Activated CD4-positive, alpha-beta T cell treated with anti-CD3 and anti-CD28 coated beads, Interleukin-2, Interleukin-4, amounts not matched to agents 100 ng/mL and 50 ng/mL, durations not matched to agents 16 hours and 8 hours (primary cell): ENCODE measurements around the gene DCC.
"Not testable (repeated sequence)": the region's sequence is repeated elsewhere in the genome, so short reads cannot be mapped to it uniquely, and the experiment has no call there.

ENCODE experiments used
- DNase-seq: peaks from one replicate; pipeline ENCODE4 v3.0.0-alpha.2; 2020; ENCODE audit warnings: low spot score

The DCC gene

GRCh38 chr18:52352920-52353319 is 12.9 kb downstream of the DCC start:
- DNase-seq: no peak

GRCh38 chr18:52353589-52353988 is 13.6 kb downstream of the DCC start:
- DNase-seq: no peak

GRCh38 chr18:52363861-52364260 is 23.9 kb downstream of the DCC start:
- no peak for DNase-seq

GRCh38 chr18:52366851-52367250 is 26.9 kb downstream of the DCC start:
- not testable (repeated sequence) for DNase-seq

GRCh38 chr18:52367953-52368742 is 28.2 kb downstream of the DCC start:
- DNase-seq: no peak

GRCh38 chr18:52370841-52371240 is 30.8 kb downstream of the DCC start:
- no peak for DNase-seq

- no peak for DNase-seq
Measured at GRCh38 chr18:52376104-52376503, 36.1 kb downstream of the DCC start.

GRCh38 chr18:52377094-52377493 is 37.1 kb downstream of the DCC start:
- no peak for DNase-seq

GRCh38 chr18:52386306-52386705 is 46.3 kb downstream of the DCC start:
- DNase-seq: no peak

GRCh38 chr18:52387175-52387574 is 47.2 kb downstream of the DCC start:
- DNase-seq: no peak

- DNase-seq: no peak
Measured at GRCh38 chr18:52391810-52392559, 52.0 kb downstream of the DCC start.

- no peak for DNase-seq
Measured at GRCh38 chr18:52394602-52395001, 54.6 kb downstream of the DCC start.

- DNase-seq: no peak
Measured at GRCh38 chr18:52395146-52395852, 55.3 kb downstream of the DCC start.

- DNase-seq: no peak
Measured at GRCh38 chr18:52401236-52401635, 61.2 kb downstream of the DCC start.

GRCh38 chr18:52402814-52403213 is 62.8 kb downstream of the DCC start:
- no peak for DNase-seq

GRCh38 chr18:52403291-52404021 is 63.5 kb downstream of the DCC start:
- no peak for DNase-seq

GRCh38 chr18:52408800-52409302 is 68.9 kb downstream of the DCC start:
- no peak for DNase-seq

GRCh38 chr18:52409727-52410126 is 69.7 kb downstream of the DCC start:
- no peak for DNase-seq

- DNase-seq: no peak
Measured at GRCh38 chr18:52415131-52415530, 75.1 kb downstream of the DCC start.

- DNase-seq: no peak
Measured at GRCh38 chr18:52422985-52423601, 83.1 kb downstream of the DCC start.

- no peak for DNase-seq
Measured at GRCh38 chr18:52426041-52426440, 86.0 kb downstream of the DCC start.

- DNase-seq: no peak
Measured at GRCh38 chr18:52426462-52426861, 86.5 kb downstream of the DCC start.
